ENCODE data around the gene FAIM2.

GRCh38 chr12:49900371-49900770 is 3.3 kb downstream of the FAIM2 start:
- no peak for TF ChIP-seq CTCF (IDR thresholded peaks at IDR 0.05)
- no peak for TF ChIP-seq POLR2A (IDR thresholded peaks at IDR 0.05)
- no peak for TF ChIP-seq POLR2AphosphoS5 (IDR thresholded peaks at IDR 0.05)
- TF ChIP-seq EP300 (IDR thresholded peaks at IDR 0.05) = no peak
